Type B pancreatic cell (in vitro differentiated cells): ENCODE measurements around the gene COL26A1. TPM values are rescaled to one million over a fixed set of nuclear protein-coding genes. Genes with fewer than 3 reads are reported as not detected.

Source experiments
- DNase-seq: peaks from one replicate; pipeline ENCODE4 v3.0.0; 2021; ENCODE audit warnings: mixed read lengths; ENCODE audit not compliant: unreplicated experiment; ENCODE audit errors: extremely low spot score
- H3K27ac Mint-ChIP-seq: 2 replicates; pipeline ENCODE4 v1.8.0; 2021; ENCODE audit warnings: mild to moderate bottlenecking, mixed read lengths
- H3K27me3 Mint-ChIP-seq: 2 replicates; pipeline ENCODE4 v1.8.0; 2021; ENCODE audit warnings: mixed read lengths
- H3K36me3 Mint-ChIP-seq: 2 replicates; pipeline ENCODE4 v1.8.0; 2021; ENCODE audit warnings: mixed read lengths
- H3K4me1 Mint-ChIP-seq: one replicate; pipeline ENCODE4 v1.8.0; 2021; ENCODE audit warnings: mixed read lengths; ENCODE audit not compliant: unreplicated experiment
- H3K4me3 Mint-ChIP-seq: 2 replicates; pipeline ENCODE4 v1.8.0; 2021; ENCODE audit warnings: mild to moderate bottlenecking, mixed read lengths
- H3K9me3 Mint-ChIP-seq: 2 replicates; pipeline ENCODE4 v1.8.0; 2021; ENCODE audit warnings: mixed read lengths
- total RNA-seq: library from RNA; stranded (reverse); gene quantifications from 2 replicates; pipeline ENCODE4 v1.2.1, GENCODE V29; 2021; ENCODE audit warnings: low replicate concordance
- TF ChIP-seq, protein P1 (sequence below): fragments of 200-600 bp; sonication (generic); conservative IDR thresholded peaks from 2 replicates; pipeline ENCODE4 v1.5.0; 2021; ENCODE audit warnings: antibody characterized with exemption, mild to moderate bottlenecking

The COL26A1 gene
- total RNA-seq, 1 donor from 2014 or later, result 47.9 TPM

DNA sequence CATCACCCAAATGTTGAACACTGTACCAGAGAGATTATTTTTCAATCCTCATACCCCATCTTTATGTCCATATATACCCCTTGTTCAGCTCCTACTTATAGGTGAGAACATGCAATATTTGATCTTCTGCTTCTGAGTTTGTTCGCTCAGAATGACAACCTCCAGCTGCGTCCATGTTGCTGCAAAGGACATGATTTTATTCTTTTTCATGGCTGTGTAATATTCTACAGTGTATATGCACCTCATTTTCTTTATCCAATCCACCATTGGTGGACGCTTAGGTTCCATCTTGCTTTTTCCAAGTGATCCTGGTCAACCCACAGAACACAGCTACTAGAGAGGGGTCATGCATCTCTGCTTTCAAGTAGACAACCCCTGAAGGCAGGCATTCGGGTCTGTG lies 166.9 kb downstream of the COL26A1 start:
- peaks cover 2% of the 10 kb centered on the region for H3K36me3 Mint-ChIP-seq
- peaks cover 13% of the 10 kb centered on the region for H3K4me1 Mint-ChIP-seq
- H3K27ac Mint-ChIP-seq, result no peak overlapping the region
- H3K4me3 Mint-ChIP-seq, result no peak overlapping the region
- no peak for DNase-seq
- H3K9me3 Mint-ChIP-seq, result peaks cover 2% of the 10 kb centered on the region
- H3K27me3 Mint-ChIP-seq, result no peaks in the 10 kb centered on the region
- TF ChIP-seq, protein P1, sequence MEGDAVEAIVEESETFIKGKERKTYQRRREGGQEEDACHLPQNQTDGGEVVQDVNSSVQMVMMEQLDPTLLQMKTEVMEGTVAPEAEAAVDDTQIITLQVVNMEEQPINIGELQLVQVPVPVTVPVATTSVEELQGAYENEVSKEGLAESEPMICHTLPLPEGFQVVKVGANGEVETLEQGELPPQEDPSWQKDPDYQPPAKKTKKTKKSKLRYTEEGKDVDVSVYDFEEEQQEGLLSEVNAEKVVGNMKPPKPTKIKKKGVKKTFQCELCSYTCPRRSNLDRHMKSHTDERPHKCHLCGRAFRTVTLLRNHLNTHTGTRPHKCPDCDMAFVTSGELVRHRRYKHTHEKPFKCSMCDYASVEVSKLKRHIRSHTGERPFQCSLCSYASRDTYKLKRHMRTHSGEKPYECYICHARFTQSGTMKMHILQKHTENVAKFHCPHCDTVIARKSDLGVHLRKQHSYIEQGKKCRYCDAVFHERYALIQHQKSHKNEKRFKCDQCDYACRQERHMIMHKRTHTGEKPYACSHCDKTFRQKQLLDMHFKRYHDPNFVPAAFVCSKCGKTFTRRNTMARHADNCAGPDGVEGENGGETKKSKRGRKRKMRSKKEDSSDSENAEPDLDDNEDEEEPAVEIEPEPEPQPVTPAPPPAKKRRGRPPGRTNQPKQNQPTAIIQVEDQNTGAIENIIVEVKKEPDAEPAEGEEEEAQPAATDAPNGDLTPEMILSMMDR, result no peak

DNA sequence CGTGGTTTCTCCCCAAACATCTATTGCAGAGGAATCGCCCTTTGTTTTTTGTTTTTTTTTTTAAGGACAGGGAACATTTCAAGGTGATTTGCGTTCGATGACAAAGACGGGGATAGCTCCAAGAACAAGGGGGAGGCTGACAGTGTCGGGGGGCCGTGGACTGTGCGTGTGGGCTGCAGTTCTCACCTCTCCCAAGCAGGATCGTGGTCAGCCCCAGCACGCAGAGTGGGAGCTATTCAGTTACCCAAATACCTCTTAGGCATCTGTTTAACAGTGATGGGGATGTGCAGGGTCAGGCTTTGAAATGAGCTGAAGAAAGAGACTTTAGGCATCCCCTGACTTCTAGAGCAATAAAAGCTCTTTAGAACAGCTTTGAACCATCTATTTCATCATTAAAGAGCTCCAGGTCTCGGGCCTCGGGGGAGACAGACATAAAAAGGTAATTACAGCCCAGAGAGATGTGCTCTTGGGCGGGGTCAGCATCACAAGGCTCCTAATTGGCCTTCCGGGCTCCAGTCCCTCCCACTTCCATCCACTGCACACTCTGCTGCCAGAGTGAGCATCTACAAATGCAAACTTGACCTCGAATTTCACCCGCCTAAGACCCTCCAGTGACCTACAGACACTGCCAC lies 169.2 kb downstream of the COL26A1 start:
- H3K4me3 Mint-ChIP-seq, result no peak overlapping the region
- no peaks in the 10 kb centered on the region for H3K9me3 Mint-ChIP-seq
- H3K4me1 Mint-ChIP-seq, result peaks cover 13% of the 10 kb centered on the region
- H3K36me3 Mint-ChIP-seq, result no peaks in the 10 kb centered on the region
- DNase-seq, result no peak
- no peaks in the 10 kb centered on the region for H3K27me3 Mint-ChIP-seq
- no peak overlapping the region for H3K27ac Mint-ChIP-seq
- TF ChIP-seq, protein P1, result no peak

DNA sequence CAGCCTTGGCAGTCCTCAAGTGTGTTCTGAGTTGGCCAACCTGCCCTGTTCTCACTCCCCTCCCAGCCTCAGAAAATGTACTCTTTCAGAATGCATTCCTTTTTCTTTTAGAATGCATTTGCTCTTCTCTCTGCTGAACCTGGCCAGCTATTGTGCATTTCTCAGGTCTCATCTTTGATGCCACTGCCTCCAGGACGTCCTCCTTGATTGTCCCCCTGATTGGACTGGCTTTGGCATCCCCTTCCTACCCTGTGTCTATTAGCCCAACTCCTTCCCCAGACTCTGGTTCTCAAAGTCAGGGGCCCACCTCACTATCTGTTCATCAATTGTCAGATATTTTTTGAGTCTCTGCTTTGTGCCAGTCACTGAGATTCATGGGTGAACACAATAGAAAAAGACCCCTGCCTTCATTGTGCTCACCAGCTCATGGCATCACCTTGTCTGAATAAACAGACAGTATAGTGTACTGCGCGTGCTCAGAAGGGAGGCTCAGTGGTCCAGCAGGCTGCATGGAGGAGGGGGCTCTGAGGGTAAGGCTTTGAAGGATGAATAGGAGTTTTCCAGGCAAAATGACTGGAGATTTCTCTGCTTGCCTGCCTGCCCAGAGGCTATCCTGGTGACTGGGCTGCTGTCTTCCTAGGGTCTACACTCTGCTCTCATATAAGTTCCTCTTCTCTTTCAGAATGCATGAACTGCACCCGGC lies 169.9 kb downstream of the COL26A1 start:
- DNase-seq, result no peak
- Mint-ChIP-seq H3K4me3 (no peak overlapping the region), H3K9me3 (no peaks in the 10 kb centered on the region), H3K27me3 (no peaks in the 10 kb centered on the region), H3K27ac (no peak overlapping the region), H3K36me3 (no peaks in the 10 kb centered on the region), H3K4me1 (peaks cover 13% of the 10 kb centered on the region)
- TF ChIP-seq, protein P1, result no peak

GRCh38 chr7:101533103-101533465 lies 170.4 kb downstream of the COL26A1 start:
- TF ChIP-seq, protein P1, result no peak
- H3K9me3 Mint-ChIP-seq, result no peaks in the 10 kb centered on the region

GRCh38 chr7:101534015-101534803 lies 171.5 kb downstream of the COL26A1 start:
- no peaks in the 10 kb centered on the region for H3K9me3 Mint-ChIP-seq
- no peaks in the 10 kb centered on the region for H3K27me3 Mint-ChIP-seq
- DNase-seq, result no peak
- no peak overlapping the region for H3K4me3 Mint-ChIP-seq
- H3K4me1 Mint-ChIP-seq, result peaks cover 13% of the 10 kb centered on the region
- TF ChIP-seq, protein P1, result no peak
- no peak overlapping the region for H3K27ac Mint-ChIP-seq
- H3K36me3 Mint-ChIP-seq, result no peaks in the 10 kb centered on the region

More at GRCh38 chr7:101533103-101533465, 170.4 kb downstream of the COL26A1 start:
- Mint-ChIP-seq H3K4me1 (peaks cover 13% of the 10 kb centered on the region), H3K4me3 (no peak overlapping the region), H3K27me3 (no peaks in the 10 kb centered on the region), H3K27ac (no peak overlapping the region), H3K36me3 (no peaks in the 10 kb centered on the region)
- DNase-seq, result no peak
